HFF-Myc (cell line): Measurements from ENCODE around the gene SLC16A13.

Experiments used
- DNase-seq: peaks from one replicate; pipeline ENCODE4 v3.0.0-alpha.2; 2011; ENCODE audit warnings: low read depth; ENCODE audit errors: extremely low read depth
- H3K4me3 ChIP-seq: replicated peaks from 2 replicates; pipeline ENCODE4 v1.5.1; 2011; ENCODE audit warnings: low read depth, mild to moderate bottlenecking, control low read depth, low read length
- CTCF ChIP-seq: IDR thresholded peaks from 2 replicates; pipeline ENCODE4 v1.5.1; 2012; ENCODE audit warnings: mild to moderate bottlenecking, low read depth, low read length, control low read depth; ENCODE audit errors: missing control alignments

The SLC16A13 gene

GRCh38 chr17:7023576-7024401 is 12.0 kb upstream of the SLC16A13 start:
- no peak for TF ChIP-seq CTCF
- no peak overlapping the region for H3K4me3 ChIP-seq
- no peak for DNase-seq

- H3K4me3 ChIP-seq: no peak overlapping the region
- no peak for TF ChIP-seq CTCF
- DNase-seq: no peak
These were observed 11.4 kb upstream of the SLC16A13 start for GRCh38 chr17:7024402-7024785.

GRCh38 chr17:7025245-7025644 is 10.6 kb upstream of the SLC16A13 start:
- no peak for DNase-seq
- no peak for TF ChIP-seq CTCF
- no peak overlapping the region for H3K4me3 ChIP-seq

- H3K4me3 ChIP-seq: no peak overlapping the region
- TF ChIP-seq CTCF: no peak
- no peak for DNase-seq
These were observed 9.2 kb upstream of the SLC16A13 start for GRCh38 chr17:7026471-7027115.

GRCh38 chr17:7027335-7027734 is 8.5 kb upstream of the SLC16A13 start:
- TF ChIP-seq CTCF: no peak
- no peak for DNase-seq
- H3K4me3 ChIP-seq: no peak overlapping the region

GRCh38 chr17:7029096-7029495 is 6.7 kb upstream of the SLC16A13 start:
- no peak for DNase-seq
- TF ChIP-seq CTCF: no peak
- no peak overlapping the region for H3K4me3 ChIP-seq
